ENCODE data around the gene TNFAIP6. TPM values are rescaled to one million over a fixed set of nuclear protein-coding genes. Genes with fewer than 3 reads are reported as not detected.

The TNFAIP6 gene
- total RNA-seq, 1 experiment from 2014 or later, result 0.11 TPM

- no peaks in the 10 kb centered on the region for H3K9me3 Mint-ChIP-seq
- H3K4me1 Mint-ChIP-seq, result peaks cover 16% of the 10 kb centered on the region
- no peak for TF ChIP-seq PREB (CRISPR knock-in tag; IDR thresholded peaks at IDR 0.05; ENCODE audit: borderline replicate concordance)
- TF ChIP-seq FOXP1 (CRISPR knock-in tag; IDR thresholded peaks at IDR 0.05; ENCODE audit: borderline replicate concordance), result no peak
- no peak for TF ChIP-seq OVOL2 (CRISPR knock-in tag; IDR thresholded peaks at IDR 0.05; ENCODE audit: borderline replicate concordance)
- ChIA-PET CTCF (no interaction called here), POLR2A (no interaction called here)
- DNase-seq (ENCODE audit: low spot score) (no peak), ATAC-seq (no peak)
- no peak overlapping the region for H3K27ac Mint-ChIP-seq
- H3K36me3 Mint-ChIP-seq, result no peaks in the 10 kb centered on the region
- H3K27me3 Mint-ChIP-seq (ENCODE audit: low read depth), result no peaks in the 10 kb centered on the region; the same call in 1 of the 2 replicates
- no peak overlapping the region for H3K4me3 Mint-ChIP-seq
Measured at GRCh38 chr2:151350579-151351195, 6.7 kb upstream of the TNFAIP6 start.

- Mint-ChIP-seq H3K4me3 (no peak overlapping the region), H3K4me1 (peaks cover 42% of the 10 kb centered on the region), H3K36me3 (no peaks in the 10 kb centered on the region), H3K9me3 (no peaks in the 10 kb centered on the region), H3K27ac (no peak overlapping the region), H3K27me3 (ENCODE audit: low read depth) (no peaks in the 10 kb centered on the region)
- ChIA-PET CTCF (no interaction called here), POLR2A (no interaction called here)
- TF ChIP-seq CREM (CRISPR knock-in tag; IDR thresholded peaks at IDR 0.05), result no peak
- DNase-seq (ENCODE audit: low spot score), result no peak
- no peak for ATAC-seq
Measured at GRCh38 chr2:151353995-151354394, 3.4 kb upstream of the TNFAIP6 start.

GRCh38 chr2:151354807-151355206 lies 2.6 kb upstream of the TNFAIP6 start:
- Mint-ChIP-seq H3K4me1 (peaks cover 43% of the 10 kb centered on the region), H3K27ac (no peak overlapping the region), H3K4me3 (no peak overlapping the region), H3K27me3 (ENCODE audit: low read depth) (no peaks in the 10 kb centered on the region; the same call in 1 of the 2 replicates), H3K36me3 (no peaks in the 10 kb centered on the region), H3K9me3 (no peaks in the 10 kb centered on the region)
- TF ChIP-seq ZNF512 (CRISPR knock-in tag; IDR thresholded peaks at IDR 0.05; ENCODE audit: borderline replicate concordance) (no peak), OVOL2 (CRISPR knock-in tag; IDR thresholded peaks at IDR 0.05; ENCODE audit: borderline replicate concordance) (no peak), ZNF423 (CRISPR knock-in tag; IDR thresholded peaks at IDR 0.05) (no peak), FOXP4 (CRISPR knock-in tag; IDR thresholded peaks at IDR 0.05) (no peak), ATF1 (CRISPR knock-in tag; IDR thresholded peaks at IDR 0.05) (no peak), GTF2I (CRISPR knock-in tag; conservative IDR thresholded peaks at IDR 0.05) (no peak)
- no peak for DNase-seq (ENCODE audit: low spot score)
- ChIA-PET CTCF (no interaction called here), POLR2A (no interaction called here)
- no peak for ATAC-seq

- H3K27me3 Mint-ChIP-seq (ENCODE audit: low read depth), result no peaks in the 10 kb centered on the region; the same call in 1 of the 2 replicates
- peaks cover 35% of the 10 kb centered on the region for H3K4me1 Mint-ChIP-seq
- ChIA-PET POLR2A (no interaction called here), CTCF (no interaction called here)
- ATAC-seq (no peak), DNase-seq (ENCODE audit: low spot score) (no peak)
- H3K9me3 Mint-ChIP-seq, result peaks cover 4% of the 10 kb centered on the region; the same call in 1 of the 2 replicates
- no peak overlapping the region for H3K27ac Mint-ChIP-seq
- peak overlapping the region; percentile 1; the same call in 1 of the 2 replicates for H3K4me3 Mint-ChIP-seq
- H3K36me3 Mint-ChIP-seq, result no peaks in the 10 kb centered on the region
- no peak for TF ChIP-seq ZNF423 (CRISPR knock-in tag; IDR thresholded peaks at IDR 0.05)
- TF ChIP-seq ZSCAN18 (CRISPR knock-in tag; IDR thresholded peaks at IDR 0.05), result no peak
- TF ChIP-seq PRDM15 (CRISPR knock-in tag; IDR thresholded peaks at IDR 0.05), result no peak
- TF ChIP-seq FOXP1 (CRISPR knock-in tag; IDR thresholded peaks at IDR 0.05; ENCODE audit: borderline replicate concordance), result no peak
- no peak for TF ChIP-seq CBFB (CRISPR knock-in tag; IDR thresholded peaks at IDR 0.05; ENCODE audit: low read depth)
- no peak for TF ChIP-seq ATF6 (CRISPR knock-in tag; IDR thresholded peaks at IDR 0.05)
Measured at GRCh38 chr2:151358166-151358970, 976 bp downstream of the TNFAIP6 start.

All from WTC11 (cell line).